Neutrophil (primary cell): ENCODE data around the gene KIF15.
A peak's percentile ranks its signal among the peaks of the same experiment; 100 is the strongest.

Experiments used
- H3K27ac ChIP-seq: fragments of 200-600 bp; sonication (generic); 2 replicates; pipeline ENCODE4 v1.5.1; 2016; ENCODE audit warnings: mild to moderate bottlenecking, moderate library complexity
- H3K27me3 ChIP-seq: fragments of 200-600 bp; sonication (generic); 2 replicates; pipeline ENCODE4 v1.6.0; 2016; ENCODE audit warnings: mild to moderate bottlenecking
- H3K36me3 ChIP-seq: fragments of 200-600 bp; sonication (generic); 2 replicates; pipeline ENCODE4 v1.5.1; 2017
- H3K4me1 ChIP-seq, 2 experiments: fragments of 200-600 bp in 1 of 2; sonication (generic) in 1 of 2; 1 replicate in 1 of 2; 2 replicates in 1 of 2; pipeline versions ENCODE4 v1.5.1 to v1.6.1; 2013 to 2016; ENCODE audit warnings: low read depth in 1 of 2, low read length in 1 of 2, mild to moderate bottlenecking in 1 of 2, moderate library complexity in 1 of 2; ENCODE audit not compliant: control insufficient read depth in 1 of 2, insufficient read depth in 1 of 2
- H3K4me3 ChIP-seq, 2 experiments: fragments of 200-600 bp in 1 of 2; sonication (generic) in 1 of 2; 1 replicate in 1 of 2; 2 replicates in 1 of 2; pipeline ENCODE4 v1.5.1; 2013 to 2016; ENCODE audit warnings: low read depth in 1 of 2, low read length in 1 of 2, mild to moderate bottlenecking in 1 of 2, moderate library complexity in 1 of 2
- H3K9me3 ChIP-seq: fragments of 200-600 bp; sonication (generic); 2 replicates; pipeline ENCODE4 v1.5.1; 2016
- CTCF ChIP-seq: fragments of 200-600 bp; sonication (generic); IDR thresholded peaks from 2 replicates; pipeline ENCODE4 v1.5.1; 2016; ENCODE audit warnings: antibody characterized with exemption

KIF15 gene

GRCh38 chr3:44761424-44762169 is at the start of gene KIF15, which contains the start of gene KIAA1143:
KIF15 (plus strand) TSS chr3:44761794; CDS start chr3:44761866, 72 bp downstream.
KIAA1143 (minus strand) TSS chr3:44761619; CDS start chr3:44761602, 17 bp downstream.
- peaks cover 15 to 24% of the 10 kb centered on the region in 2 experiments for H3K4me1 ChIP-seq
- H3K27me3 ChIP-seq, result no peaks in the 10 kb centered on the region
- peak; percentile 33 for TF ChIP-seq CTCF
- H3K27ac ChIP-seq, result peak within 1 kb of the TSS; percentile 83
- H3K9me3 ChIP-seq, result no peaks in the 10 kb centered on the region
- peaks cover 4% of the 10 kb centered on the region for H3K36me3 ChIP-seq
- peak within 1 kb of the TSS; percentile 68 to 76 for H3K4me3 ChIP-seq

GRCh38 chr3:44712455-44713075 is 49.0 kb upstream of the KIF15 start, which contains the start of gene ZNF502:
ZNF502 (plus strand) TSS chr3:44712660; CDS start chr3:44720262, 7,602 bp downstream.
- H3K27ac ChIP-seq, result peak within 1 kb of the TSS; percentile 14
- peaks cover 11% of the 10 kb centered on the region for H3K27me3 ChIP-seq
- TF ChIP-seq CTCF, result peak; percentile 22
- no peaks in the 10 kb centered on the region for H3K36me3 ChIP-seq
- H3K4me1 ChIP-seq, result peaks cover 5 to 9% of the 10 kb centered on the region in 2 experiments
- H3K9me3 ChIP-seq, result peaks cover 26% of the 10 kb centered on the region
- peak within 1 kb of the TSS; percentile 58 to 65 for H3K4me3 ChIP-seq

GRCh38 chr3:44721231-44722102 is 40.1 kb upstream of the KIF15 start:
- H3K36me3 ChIP-seq, result no peaks in the 10 kb centered on the region
- no peak overlapping the region for H3K4me3 ChIP-seq
- peaks cover 57% of the 10 kb centered on the region for H3K9me3 ChIP-seq
- TF ChIP-seq CTCF, result no peak
- no peak overlapping the region for H3K27ac ChIP-seq
- no peaks in the 10 kb centered on the region for H3K27me3 ChIP-seq
- H3K4me1 ChIP-seq, result no peaks in the 10 kb centered on the region

GRCh38 chr3:44722103-44722401 is 39.5 kb upstream of the KIF15 start:
- no peak for TF ChIP-seq CTCF
- Histone ChIP-seq H3K4me1 (no peaks in the 10 kb centered on the region), H3K9me3 (peaks cover 57% of the 10 kb centered on the region), H3K4me3 (no peak overlapping the region), H3K27me3 (no peaks in the 10 kb centered on the region), H3K36me3 (no peaks in the 10 kb centered on the region), H3K27ac (no peak overlapping the region)

- no peaks in the 10 kb centered on the region for H3K36me3 ChIP-seq
- peak within 1 kb of the TSS; percentile 62 to 67 for H3K4me3 ChIP-seq
- H3K4me1 ChIP-seq, result peaks cover 6 to 11% of the 10 kb centered on the region in 2 experiments
- H3K27me3 ChIP-seq, result no peaks in the 10 kb centered on the region
- no peak for TF ChIP-seq CTCF
- peak within 1 kb of the TSS; percentile 55 for H3K27ac ChIP-seq
- H3K9me3 ChIP-seq, result peaks cover 21% of the 10 kb centered on the region
These were observed 32.1 kb upstream of the KIF15 start, which contains the start of gene ZNF501 for GRCh38 chr3:44729384-44729910. ZNF501 (plus strand) TSS chr3:44729635; CDS start chr3:44734422, 4,787 bp downstream.
